HG02840 (cell line): Measurements from ENCODE around the gene KBTBD13.

Experiments used
- ATAC-seq: cut with Tn5 transposase; IDR thresholded peaks from one replicate; pipeline ENCODE4 v1.9.1; 2021; ENCODE audit warnings: mild to moderate bottlenecking, moderate library complexity, moderate number of reproducible peaks; ENCODE audit not compliant: unreplicated experiment, low FRiP score

The KBTBD13 gene

DNA sequence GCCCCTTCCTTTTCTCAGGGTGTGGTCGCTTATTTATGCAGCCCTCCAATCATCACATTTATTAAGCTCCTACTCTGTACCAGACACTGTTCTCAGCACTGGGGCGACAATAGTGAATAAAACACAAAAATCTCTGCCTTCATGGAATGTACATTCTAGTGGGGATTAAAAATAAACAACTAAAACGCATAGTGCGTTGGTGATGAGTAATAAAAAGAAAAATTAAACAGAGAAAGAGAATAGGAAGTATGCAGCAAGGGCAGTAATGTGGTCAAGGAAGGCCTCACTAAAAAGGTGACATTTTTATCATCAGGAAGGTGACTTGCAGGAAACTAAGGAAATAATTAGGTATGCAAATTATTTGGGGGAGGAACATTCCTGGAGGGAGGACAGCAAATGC, 26.3 kb upstream of the KBTBD13 start:
- ATAC-seq, result no peak

GRCh38 chr15:65051266-65051665, 25.3 kb upstream of the KBTBD13 start:
- no peak for ATAC-seq

DNA sequence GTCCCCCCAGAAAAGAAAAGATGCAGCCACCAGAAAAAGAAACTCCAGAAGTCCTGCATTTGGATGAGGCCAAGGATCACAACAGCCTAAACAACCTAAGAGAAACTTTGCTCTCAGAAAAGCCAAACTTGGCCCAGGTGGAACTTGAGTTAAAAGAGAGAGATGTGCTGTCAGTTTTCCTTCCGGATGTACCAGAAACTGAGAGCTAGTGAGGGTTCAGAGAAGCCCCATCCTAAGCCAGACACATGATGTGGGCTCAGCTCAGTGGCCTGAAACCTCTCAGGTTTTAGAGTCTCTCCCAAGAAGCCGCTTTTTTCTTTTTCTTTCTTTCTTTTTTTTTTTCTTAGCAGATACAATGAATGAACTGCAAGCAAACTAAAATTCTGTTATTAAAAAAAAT, 23.6 kb upstream of the KBTBD13 start:
- ATAC-seq, result no peak

DNA sequence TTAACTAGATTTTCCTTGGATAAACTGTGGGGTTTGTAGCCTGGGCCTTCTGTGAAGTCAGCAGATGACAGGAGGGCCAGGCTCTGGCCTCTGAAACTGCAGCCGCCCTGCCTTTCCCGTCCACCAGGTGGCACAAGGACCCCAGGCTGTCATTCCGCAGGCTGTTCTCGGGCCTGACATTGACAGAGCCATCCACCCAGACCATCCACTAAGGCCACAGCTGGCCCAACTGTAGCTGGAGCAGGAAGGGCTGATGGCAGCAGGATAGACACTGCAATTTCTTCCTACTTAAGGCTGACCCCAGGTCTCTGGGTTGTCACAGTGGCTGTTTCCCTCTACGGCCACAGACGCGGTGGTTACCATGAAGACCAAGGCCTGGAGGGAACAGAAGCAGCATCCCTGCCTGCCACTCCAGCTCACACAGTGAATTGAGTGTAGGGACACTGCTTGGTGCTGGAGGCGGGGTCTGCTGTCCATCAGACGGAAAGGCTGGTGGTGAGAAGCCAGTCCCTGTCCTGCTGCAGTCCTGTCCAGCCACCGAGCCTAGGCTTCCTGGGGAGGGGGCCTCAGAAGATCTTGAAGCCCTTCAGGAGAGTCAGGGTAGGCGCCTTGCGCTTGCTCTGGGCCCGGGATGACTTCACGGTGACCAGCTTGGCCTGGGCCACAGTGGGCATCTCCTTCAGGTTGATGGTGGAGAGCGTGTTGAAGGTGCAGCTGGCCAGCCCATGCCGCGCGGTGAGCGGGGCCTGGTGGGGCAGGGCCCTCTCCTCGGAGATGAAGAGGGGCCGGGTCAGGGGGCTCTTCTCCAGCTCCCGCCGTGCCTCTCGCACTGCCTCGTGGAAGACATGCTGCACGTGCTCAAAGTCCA, 22.0 kb upstream of the KBTBD13 start:
- no peak for ATAC-seq

DNA sequence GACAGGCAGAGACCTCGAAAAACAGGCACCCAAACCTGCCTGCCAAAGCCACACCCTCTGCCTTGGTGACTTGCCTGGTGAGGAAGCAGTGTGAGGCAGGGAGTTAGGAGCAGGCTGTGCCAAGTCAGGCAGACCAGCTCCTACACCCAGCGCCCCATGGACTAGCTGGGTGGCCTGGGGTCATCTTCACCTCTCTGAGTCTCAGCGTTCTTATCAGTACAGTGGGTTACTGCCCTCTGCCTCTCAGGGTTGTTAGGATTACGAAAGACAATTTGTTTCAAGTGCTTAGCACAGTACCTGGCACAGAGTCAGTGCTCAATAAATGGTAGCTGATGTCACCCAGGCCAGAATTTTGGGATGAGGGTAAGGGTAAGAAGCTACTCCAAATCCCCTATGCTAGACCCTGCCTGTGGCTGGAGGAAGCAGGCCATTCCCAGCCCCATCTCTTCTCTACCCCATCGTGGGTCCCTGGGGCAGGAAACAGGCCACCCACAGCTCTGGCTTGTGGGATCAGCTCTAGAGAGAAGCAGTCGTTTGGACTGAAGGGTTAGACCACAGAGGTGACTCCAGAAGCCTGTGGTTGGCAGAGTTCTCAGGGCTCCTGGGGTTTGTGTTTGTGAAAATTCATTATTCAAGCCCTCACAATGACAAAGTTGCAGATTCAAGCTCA, 21.2 kb upstream of the KBTBD13 start:
- ATAC-seq, result no peak

DNA sequence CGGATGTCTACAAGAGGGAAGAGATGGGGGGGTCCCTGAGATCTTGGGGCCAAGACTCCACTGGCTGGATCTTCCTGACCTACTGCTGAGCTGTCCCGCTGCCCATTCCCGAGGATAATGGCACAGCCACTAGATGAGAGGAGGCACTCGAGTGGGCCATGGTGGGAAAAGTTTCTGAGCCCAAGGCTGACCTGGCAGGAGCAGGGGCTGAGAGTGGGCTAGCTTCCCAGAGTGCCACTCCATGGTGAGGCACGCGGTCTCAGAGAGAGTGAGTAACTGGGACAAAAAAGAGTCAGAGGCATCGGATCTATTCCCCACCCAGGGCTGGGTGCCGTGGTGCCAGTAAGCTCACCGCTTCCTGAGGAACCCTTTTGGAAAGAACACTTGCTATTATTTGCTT, 20.4 kb upstream of the KBTBD13 start:
- ATAC-seq, result no peak

GRCh38 chr15:65056868-65057548, 19.5 kb upstream of the KBTBD13 start:
- no peak for ATAC-seq

DNA sequence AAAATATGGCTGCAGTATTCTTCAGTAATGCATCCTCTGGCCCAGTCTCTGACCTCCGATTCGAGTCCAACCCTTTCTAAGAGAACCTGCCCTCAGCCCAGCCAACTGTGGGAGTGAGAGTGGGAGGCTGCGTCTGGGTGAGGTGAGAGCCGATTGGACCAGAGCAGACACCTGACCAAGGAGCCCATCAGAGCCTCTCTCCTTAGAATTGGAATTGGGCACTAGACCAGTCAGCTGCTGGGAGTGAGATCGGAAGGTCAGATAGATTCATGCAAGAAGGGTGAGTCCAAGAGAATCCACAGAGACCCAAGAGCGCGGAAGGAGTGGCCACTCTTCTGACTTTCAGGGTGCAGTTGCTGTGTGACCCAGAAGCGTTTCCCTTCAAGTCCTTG, 19.0 kb upstream of the KBTBD13 start:
- ATAC-seq, result no peak

DNA sequence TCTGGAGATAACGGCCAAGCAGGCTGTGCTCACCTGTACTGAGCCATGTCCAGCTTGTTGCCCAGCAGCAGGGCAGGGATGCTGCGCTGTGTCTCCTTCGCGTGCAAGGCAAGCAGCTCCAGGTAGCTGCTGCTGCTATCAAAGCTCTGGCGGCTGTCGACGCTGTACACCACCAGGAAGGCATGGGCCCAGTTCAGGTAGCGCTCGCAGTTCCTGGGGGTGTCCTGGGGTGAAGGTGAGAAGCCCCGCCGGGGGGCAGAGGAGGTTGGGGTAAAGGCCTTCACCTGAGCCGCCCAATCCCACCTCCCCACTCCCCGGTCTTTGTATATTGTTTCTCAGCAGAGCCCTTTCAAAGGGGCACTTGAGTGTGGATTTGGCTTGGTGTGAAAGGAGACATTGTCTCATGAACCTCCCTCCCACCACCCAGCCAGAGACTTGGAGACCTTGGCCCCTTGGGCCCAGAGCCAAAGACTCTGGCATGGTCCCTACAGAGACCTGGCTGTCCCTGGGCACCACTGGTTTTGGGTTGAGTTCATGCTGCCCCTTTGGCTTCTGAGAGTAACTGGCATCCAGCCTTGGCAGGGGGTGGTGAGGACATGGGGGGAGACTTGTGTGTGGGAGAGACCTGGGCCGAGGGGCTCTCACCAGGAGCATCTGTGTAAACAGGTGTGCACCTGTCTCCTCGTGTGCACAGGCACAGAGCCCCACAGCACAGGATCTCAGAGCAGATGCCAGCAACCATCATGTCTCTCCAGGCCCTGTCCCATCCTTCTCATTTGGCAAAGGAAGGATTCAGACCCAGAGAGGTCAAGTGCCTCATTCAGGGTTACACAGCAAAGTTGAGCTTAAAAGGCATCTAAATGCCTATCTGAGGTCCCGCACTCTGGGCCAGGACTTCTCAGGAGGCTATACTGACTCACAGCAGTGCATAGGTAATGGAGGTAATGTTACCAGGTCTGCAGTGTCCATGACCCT, 17.9 kb upstream of the KBTBD13 start:
- ATAC-seq, result no peak

GRCh38 chr15:65059369-65059750, 17.2 kb upstream of the KBTBD13 start:
- ATAC-seq, result no peak

- ATAC-seq, result no peak
Observed at GRCh38 chr15:65059931-65060596, 16.5 kb upstream of the KBTBD13 start.

GRCh38 chr15:65060641-65061397, 15.7 kb upstream of the KBTBD13 start:
- no peak for ATAC-seq

GRCh38 chr15:65062061-65062460, 14.5 kb upstream of the KBTBD13 start:
- no peak for ATAC-seq

DNA sequence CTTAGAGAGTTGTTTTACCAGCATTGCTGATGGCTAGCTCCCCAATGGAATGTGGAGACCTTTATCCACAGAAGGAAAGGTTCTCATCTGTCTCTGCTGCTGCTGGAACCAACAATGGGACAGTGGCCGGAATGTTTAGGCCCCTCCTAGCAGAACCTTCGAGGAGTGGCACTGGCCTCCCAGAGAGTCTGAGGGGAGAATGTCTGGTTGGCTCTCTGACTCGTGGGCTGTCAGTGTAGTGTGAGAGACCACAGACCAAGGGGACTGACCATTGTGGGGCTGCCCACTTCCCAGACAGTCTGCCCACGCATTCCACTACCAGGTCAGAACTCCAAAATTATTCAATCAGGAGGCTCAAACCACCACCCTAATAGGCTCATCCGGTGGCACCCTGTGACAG, 13.8 kb upstream of the KBTBD13 start:
- no peak for ATAC-seq

- ATAC-seq, result no peak
Observed at GRCh38 chr15:65066001-65066634, 10.4 kb upstream of the KBTBD13 start.

DNA sequence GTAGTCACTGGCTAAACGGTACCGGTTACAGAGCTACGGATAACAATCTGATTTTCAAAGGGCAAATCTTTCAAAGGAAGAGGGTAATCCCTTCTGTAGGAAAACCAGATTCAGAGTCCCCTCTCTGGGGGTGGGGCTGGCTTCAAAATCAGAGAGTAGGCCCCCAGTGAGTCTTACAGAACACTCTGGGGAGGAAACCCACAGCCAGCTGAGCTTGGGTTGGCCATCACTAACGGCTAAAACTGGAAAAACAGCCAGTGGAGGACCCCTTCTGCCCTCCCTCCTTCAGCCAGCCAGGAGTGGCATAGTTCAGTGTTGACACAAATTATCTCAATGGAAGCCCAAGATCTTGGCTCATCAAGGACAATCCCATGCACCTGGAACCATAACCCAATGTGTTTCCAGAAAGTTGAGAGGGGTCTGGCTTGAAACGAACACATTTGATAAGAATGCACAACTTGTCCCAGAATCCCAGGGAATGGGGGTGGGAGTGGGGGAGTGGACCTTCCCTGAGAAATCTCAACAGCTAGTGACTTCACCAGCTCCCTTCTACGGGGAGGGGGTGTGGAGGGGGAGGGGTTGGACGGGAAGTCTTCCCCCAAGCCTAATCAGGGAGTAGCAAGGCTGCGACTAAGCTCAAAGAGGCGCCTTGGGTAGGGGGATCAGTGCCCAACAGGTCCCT, 9.8 kb upstream of the KBTBD13 start:
- ATAC-seq, result no peak

DNA sequence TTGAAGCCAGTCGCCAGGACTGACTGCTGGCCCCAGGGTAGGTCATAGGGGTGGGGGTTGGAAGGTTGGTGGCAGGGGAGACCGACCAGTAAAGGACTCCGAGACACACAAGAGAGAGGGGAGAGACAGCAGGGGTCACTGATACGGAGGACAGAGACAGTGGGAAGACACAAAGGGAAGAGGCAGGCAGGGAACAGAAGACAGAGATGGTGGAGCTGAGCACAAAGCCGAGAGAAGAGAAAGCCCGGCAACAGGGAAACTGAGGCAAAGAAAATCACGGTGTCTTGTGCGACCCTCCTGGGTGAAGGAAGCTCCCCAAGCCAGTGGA, 9.3 kb upstream of the KBTBD13 start:
- no peak for ATAC-seq
